GM12875 (cell line): ENCODE measurements around the gene BRINP2.

ENCODE experiments used
- H3K4me3 ChIP-seq: one replicate; pipeline ENCODE4 v1.5.1; 2011; ENCODE audit warnings: low read depth, low read length, control low read depth
- TF ChIP-seq, protein P1 (sequence below): IDR thresholded peaks from 2 replicates; pipeline ENCODE4 v1.5.1; 2011; ENCODE audit warnings: low read depth, mild to moderate bottlenecking, control low read depth, inconsistent platforms, low read length, moderate library complexity, borderline replicate concordance; ENCODE audit not compliant: insufficient read depth

Gene BRINP2

GRCh38 chr1:177283380-177283779, 112.6 kb downstream of the BRINP2 start:
- H3K4me3 ChIP-seq = no peak overlapping the region
- TF ChIP-seq, protein P1, sequence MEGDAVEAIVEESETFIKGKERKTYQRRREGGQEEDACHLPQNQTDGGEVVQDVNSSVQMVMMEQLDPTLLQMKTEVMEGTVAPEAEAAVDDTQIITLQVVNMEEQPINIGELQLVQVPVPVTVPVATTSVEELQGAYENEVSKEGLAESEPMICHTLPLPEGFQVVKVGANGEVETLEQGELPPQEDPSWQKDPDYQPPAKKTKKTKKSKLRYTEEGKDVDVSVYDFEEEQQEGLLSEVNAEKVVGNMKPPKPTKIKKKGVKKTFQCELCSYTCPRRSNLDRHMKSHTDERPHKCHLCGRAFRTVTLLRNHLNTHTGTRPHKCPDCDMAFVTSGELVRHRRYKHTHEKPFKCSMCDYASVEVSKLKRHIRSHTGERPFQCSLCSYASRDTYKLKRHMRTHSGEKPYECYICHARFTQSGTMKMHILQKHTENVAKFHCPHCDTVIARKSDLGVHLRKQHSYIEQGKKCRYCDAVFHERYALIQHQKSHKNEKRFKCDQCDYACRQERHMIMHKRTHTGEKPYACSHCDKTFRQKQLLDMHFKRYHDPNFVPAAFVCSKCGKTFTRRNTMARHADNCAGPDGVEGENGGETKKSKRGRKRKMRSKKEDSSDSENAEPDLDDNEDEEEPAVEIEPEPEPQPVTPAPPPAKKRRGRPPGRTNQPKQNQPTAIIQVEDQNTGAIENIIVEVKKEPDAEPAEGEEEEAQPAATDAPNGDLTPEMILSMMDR = no peak

- TF ChIP-seq, protein P1 = no peak
These were observed 115.6 kb downstream of the BRINP2 start for GRCh38 chr1:177286396-177286795.

GRCh38 chr1:177287270-177287669, 116.5 kb downstream of the BRINP2 start:
- TF ChIP-seq, protein P1 = no peak
- H3K4me3 ChIP-seq = no peak overlapping the region

More at GRCh38 chr1:177286396-177286795, 115.6 kb downstream of the BRINP2 start:
- no peak overlapping the region for H3K4me3 ChIP-seq

- TF ChIP-seq, protein P1 = no peak
- no peak overlapping the region for H3K4me3 ChIP-seq
These were observed 117.2 kb downstream of the BRINP2 start for GRCh38 chr1:177287994-177288393.

DNA sequence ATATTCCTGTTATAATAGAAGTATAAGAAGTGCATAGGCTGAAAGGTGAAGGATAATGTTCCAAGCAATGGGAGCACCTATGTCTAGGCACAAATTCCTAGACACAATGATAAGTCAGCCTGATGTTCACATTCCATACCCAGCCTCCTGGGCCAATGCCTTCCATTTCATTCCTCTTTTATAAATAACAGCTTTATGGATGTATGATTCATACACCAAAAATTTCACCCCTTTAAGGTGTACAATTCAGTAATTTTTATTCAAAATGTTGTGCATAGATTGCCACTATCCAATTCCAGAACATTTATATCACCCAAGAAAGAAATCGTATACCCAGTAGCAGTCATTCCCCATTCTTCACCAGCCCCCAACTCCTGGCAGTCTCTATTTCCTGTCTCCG, 118.8 kb downstream of the BRINP2 start:
- H3K4me3 ChIP-seq = no peak overlapping the region
- TF ChIP-seq, protein P1 = no peak

- TF ChIP-seq, protein P1 = no peak
- H3K4me3 ChIP-seq = no peak overlapping the region
These were observed 129.7 kb downstream of the BRINP2 start for GRCh38 chr1:177300431-177300830.

DNA sequence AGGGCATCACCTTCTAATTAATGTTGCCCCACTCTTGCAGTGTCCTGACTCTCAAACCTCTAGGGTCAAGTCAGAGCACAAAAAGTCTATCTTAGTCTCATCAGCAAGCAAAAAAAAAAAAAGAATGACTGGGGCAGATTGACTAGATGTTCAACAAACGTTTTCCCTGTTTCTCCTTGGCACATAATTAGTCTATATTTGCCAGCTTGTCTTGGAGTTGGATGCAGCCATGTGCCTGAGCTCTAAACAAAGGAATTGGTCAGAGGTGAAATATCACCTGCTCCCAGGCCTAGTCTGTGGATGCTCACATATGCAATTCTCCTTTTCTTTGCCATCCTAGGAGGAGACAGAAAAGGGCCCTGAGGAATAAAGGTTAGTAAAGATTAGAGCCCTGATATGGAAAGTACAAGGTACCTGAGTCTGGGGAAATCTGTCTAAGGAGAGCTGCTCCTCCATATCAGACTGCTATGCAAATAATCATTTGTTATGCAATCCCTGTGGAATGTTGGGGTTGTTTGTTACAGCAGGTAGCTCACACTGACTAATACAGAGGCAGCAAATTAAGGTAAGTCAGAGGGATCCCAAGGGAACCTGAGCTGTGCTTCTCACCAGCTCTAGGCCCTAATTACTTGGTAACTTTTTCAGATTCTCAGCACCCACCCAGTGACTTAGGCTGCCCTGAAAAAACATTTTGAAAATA, 130.8 kb downstream of the BRINP2 start:
- no peak overlapping the region for H3K4me3 ChIP-seq
- TF ChIP-seq, protein P1 = no peak
